ENCODE measurements around the gene PKNOX2. TPM values are rescaled to one million over a fixed set of nuclear protein-coding genes. Genes with fewer than 3 reads are reported as not detected.

The PKNOX2 gene
- total RNA-seq, 1 experiment from 2014 or later, result not detected

- Mint-ChIP-seq H3K4me3 (ENCODE audit: low read depth, unreplicated experiment) (no peak overlapping the region), H3K4me1 (ENCODE audit: low read depth, unreplicated experiment) (no peaks in the 10 kb centered on the region), H3K27me3 (ENCODE audit: unreplicated experiment) (peaks cover 87% of the 10 kb centered on the region), H3K36me3 (ENCODE audit: insufficient read depth, unreplicated experiment) (no peaks in the 10 kb centered on the region), H3K9me3 (ENCODE audit: low read depth, unreplicated experiment) (no peaks in the 10 kb centered on the region), H3K27ac (ENCODE audit: unreplicated experiment) (no peak overlapping the region)
- intact Hi-C loops (cut with micrococcal nuclease; ENCODE audit: unreplicated experiment), result no loop called here
- CTCF ChIA-PET, result interaction anchor here (0.6 kb wide), 1 partner anchor 406 kb away, joined by 3 read pairs; no protein-coding TSS in a partner anchor
- DNase-seq, result no peak
- BruUV-seq (replicated peaks), result no TSS peak
- TF ChIP-seq, protein P1, sequence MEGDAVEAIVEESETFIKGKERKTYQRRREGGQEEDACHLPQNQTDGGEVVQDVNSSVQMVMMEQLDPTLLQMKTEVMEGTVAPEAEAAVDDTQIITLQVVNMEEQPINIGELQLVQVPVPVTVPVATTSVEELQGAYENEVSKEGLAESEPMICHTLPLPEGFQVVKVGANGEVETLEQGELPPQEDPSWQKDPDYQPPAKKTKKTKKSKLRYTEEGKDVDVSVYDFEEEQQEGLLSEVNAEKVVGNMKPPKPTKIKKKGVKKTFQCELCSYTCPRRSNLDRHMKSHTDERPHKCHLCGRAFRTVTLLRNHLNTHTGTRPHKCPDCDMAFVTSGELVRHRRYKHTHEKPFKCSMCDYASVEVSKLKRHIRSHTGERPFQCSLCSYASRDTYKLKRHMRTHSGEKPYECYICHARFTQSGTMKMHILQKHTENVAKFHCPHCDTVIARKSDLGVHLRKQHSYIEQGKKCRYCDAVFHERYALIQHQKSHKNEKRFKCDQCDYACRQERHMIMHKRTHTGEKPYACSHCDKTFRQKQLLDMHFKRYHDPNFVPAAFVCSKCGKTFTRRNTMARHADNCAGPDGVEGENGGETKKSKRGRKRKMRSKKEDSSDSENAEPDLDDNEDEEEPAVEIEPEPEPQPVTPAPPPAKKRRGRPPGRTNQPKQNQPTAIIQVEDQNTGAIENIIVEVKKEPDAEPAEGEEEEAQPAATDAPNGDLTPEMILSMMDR (IDR thresholded peaks at IDR 0.05; ENCODE audit: unreplicated experiment), result no peak
Observed at GRCh38 chr11:125157118-125157733, 7.3 kb upstream of the PKNOX2 start.

DNA sequence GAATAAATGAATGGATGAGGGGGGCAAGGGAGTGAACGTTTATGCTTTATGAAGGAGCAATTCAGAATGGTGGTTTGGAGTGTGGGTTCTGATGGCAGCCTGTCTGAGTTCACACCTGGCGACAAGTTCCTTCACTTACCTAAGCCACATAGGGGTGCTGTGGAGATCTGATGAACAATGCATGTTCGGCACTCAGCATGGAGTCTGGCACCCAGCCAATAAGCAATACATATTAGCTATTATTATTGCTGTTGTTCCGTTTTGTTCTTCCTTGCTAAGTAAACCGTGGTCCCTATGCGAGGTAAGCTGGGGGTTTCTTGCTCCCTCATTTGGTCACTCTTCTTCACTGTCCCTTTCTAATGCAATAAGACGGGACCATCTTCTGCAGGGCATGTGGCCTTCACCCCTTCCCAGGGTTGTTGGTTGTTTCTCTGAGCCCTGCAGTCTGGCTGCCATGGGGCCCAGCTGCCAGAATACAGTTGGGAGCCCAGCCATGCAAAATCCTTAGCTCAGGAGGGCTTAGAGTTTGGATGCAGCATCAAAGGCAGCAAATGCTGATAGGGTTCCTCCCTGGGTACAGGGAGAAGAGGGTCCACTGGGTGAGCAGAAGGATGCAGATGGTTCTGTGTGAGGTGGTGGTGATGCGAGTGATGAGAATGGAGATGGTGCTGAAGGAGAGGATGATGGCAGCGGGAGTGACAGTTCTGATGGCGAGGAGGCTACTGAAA lies 6.4 kb upstream of the PKNOX2 start:
- Mint-ChIP-seq H3K9me3 (ENCODE audit: low read depth, unreplicated experiment) (no peaks in the 10 kb centered on the region), H3K27me3 (ENCODE audit: unreplicated experiment) (peaks cover 96% of the 10 kb centered on the region), H3K4me3 (ENCODE audit: low read depth, unreplicated experiment) (no peak overlapping the region), H3K36me3 (ENCODE audit: insufficient read depth, unreplicated experiment) (no peaks in the 10 kb centered on the region), H3K4me1 (ENCODE audit: low read depth, unreplicated experiment) (no peaks in the 10 kb centered on the region), H3K27ac (ENCODE audit: unreplicated experiment) (no peak overlapping the region)
- TF ChIP-seq, protein P1 (IDR thresholded peaks at IDR 0.05; ENCODE audit: unreplicated experiment), result no peak
- intact Hi-C loops (cut with micrococcal nuclease; ENCODE audit: unreplicated experiment), result no loop called here
- no TSS peak for BruUV-seq (replicated peaks)
- DNase-seq, result no peak
- CTCF ChIA-PET, result interaction anchor here (0.6 kb wide), 1 partner anchor 405 kb away, joined by 3 read pairs; no protein-coding TSS in a partner anchor

GRCh38 chr11:125162743-125163142 lies 1.8 kb upstream of the PKNOX2 start:
- CTCF ChIA-PET, result no interaction called here
- no TSS peak for BruUV-seq (replicated peaks)
- intact Hi-C loops (cut with micrococcal nuclease; ENCODE audit: unreplicated experiment), result loop anchor here (5.0 kb wide), 1 partner anchor 185 kb away; no protein-coding TSS in a partner anchor

DNA sequence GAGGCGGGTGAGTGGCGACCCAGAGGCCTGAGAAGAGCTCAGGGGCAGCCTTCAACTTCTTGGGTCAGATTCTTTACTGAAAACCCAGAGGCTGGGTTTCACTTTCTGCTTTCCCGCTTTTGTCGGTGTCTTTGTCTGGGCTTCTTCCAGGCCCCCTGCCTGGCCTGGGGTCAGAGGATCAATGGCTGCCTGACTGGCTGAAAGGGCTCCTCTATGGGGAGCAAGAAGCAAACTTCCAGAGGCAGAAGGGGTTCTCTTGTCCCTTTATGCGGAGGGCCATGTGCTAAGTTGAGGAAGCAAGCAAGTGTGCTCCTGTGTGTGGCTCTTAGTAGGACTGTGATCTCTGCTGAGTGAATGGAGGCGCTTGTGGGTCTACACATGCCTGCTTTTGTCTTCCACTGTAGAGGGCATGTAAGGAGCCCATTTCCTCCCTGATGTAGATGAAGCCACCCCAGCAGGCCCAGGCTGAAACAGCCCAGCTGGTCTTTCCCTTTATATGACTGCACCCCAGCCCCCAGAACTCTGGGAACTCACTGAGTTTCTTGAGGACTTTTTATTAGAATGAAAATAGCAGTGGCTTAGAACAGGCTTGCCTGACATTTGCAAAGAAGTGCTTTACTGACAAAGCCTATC lies 1.0 kb upstream of the PKNOX2 start:
- Mint-ChIP-seq H3K9me3 (ENCODE audit: low read depth, unreplicated experiment) (no peaks in the 10 kb centered on the region), H3K4me1 (ENCODE audit: low read depth, unreplicated experiment) (no peaks in the 10 kb centered on the region), H3K27ac (ENCODE audit: unreplicated experiment) (no peak overlapping the region), H3K36me3 (ENCODE audit: insufficient read depth, unreplicated experiment) (peaks cover 5% of the 10 kb centered on the region), H3K4me3 (ENCODE audit: low read depth, unreplicated experiment) (no peak overlapping the region), H3K27me3 (ENCODE audit: unreplicated experiment) (peaks cover 100% of the 10 kb centered on the region)
- CTCF ChIA-PET, result interaction anchor here (1.7 kb wide), 1 partner anchor 190 kb away, joined by 5 read pairs; no protein-coding TSS in a partner anchor
- no peak for DNase-seq
- intact Hi-C loops (cut with micrococcal nuclease; ENCODE audit: unreplicated experiment), result loop anchor here (5.0 kb wide), 1 partner anchor 184 kb away; no protein-coding TSS in a partner anchor
- no TSS peak for BruUV-seq (replicated peaks)
- TF ChIP-seq, protein P1 (IDR thresholded peaks at IDR 0.05; ENCODE audit: unreplicated experiment), result no peak

More at GRCh38 chr11:125162743-125163142, 1.8 kb upstream of the PKNOX2 start:
- Mint-ChIP-seq H3K4me1 (ENCODE audit: low read depth, unreplicated experiment) (no peaks in the 10 kb centered on the region), H3K36me3 (ENCODE audit: insufficient read depth, unreplicated experiment) (peaks cover 5% of the 10 kb centered on the region), H3K27ac (ENCODE audit: unreplicated experiment) (no peak overlapping the region), H3K27me3 (ENCODE audit: unreplicated experiment) (peaks cover 100% of the 10 kb centered on the region), H3K9me3 (ENCODE audit: low read depth, unreplicated experiment) (no peaks in the 10 kb centered on the region), H3K4me3 (ENCODE audit: low read depth, unreplicated experiment) (no peak overlapping the region)
- no peak for DNase-seq
- TF ChIP-seq, protein P1 (IDR thresholded peaks at IDR 0.05; ENCODE audit: unreplicated experiment), result no peak
